Left renal pelvis (tissue), 4 donors: ENCODE measurements around the gene TSPAN15. TPM values are rescaled to one million over a fixed set of nuclear protein-coding genes. Genes with fewer than 3 reads are reported as not detected.
"Not testable (repeated sequence)": the region's sequence is repeated elsewhere in the genome, so short reads cannot be mapped to it uniquely, and the experiment has no call there.

Experiments
- DNase-seq, 4 donors: peaks; one replicate each; pipeline ENCODE4 v3.0.0-alpha.2; 2013; ENCODE audit warnings: low read depth in 4 of 4, low spot score in 3 of 4
- polyA plus RNA-seq, 4 donors: library from polyadenylated mRNA; unstranded; fragments of 120-200 nt; gene quantifications; one replicate each; pipeline ENCODE4 v1.2.1, GENCODE V29; 2013; ENCODE audit not compliant: insufficient read length in 4 of 4

Gene TSPAN15
- polyA plus RNA-seq, 4 donors: 9.8 to 73.9 (median 65.2) TPM

DNA sequence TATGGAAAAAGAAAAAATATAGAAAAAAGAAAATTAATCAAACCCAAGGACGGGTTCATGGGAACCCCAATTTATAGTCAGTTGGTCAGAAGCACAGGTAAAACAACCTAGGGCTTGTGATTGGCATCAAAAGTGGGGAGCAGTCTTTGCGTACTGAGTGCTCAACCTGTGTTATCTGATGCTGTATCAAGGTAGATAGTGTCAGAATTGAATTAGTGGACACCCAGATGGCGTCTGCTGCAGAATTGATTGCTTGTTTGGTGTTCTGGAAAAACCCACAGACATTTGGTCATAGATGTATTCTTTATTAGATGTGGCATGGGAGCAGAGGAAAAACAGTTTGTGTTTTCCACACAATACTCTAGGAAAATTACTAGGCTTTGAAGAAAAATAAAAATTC, 82.4 kb downstream of the TSPAN15 start:
- no peak for DNase-seq

DNA sequence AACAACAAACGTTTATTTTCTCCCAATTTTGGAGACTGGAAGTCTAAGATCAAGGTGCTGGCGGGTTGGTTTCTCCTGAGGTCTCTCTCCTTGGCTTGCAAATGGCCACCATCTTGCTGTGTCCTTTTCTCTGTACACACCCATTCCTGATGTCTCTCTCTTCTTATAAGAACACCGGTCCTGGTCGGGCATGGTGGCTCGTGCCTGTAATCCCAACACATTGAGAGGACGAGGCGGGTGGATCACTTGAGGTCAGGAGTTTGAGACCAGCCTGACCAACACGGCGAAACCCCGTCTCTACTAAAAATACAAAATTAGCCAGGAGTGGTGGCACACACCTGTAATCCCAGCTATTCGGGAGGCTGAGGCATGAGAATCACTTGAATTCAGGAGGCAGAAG, 85.3 kb downstream of the TSPAN15 start:
- not testable (repeated sequence) for DNase-seq

DNA sequence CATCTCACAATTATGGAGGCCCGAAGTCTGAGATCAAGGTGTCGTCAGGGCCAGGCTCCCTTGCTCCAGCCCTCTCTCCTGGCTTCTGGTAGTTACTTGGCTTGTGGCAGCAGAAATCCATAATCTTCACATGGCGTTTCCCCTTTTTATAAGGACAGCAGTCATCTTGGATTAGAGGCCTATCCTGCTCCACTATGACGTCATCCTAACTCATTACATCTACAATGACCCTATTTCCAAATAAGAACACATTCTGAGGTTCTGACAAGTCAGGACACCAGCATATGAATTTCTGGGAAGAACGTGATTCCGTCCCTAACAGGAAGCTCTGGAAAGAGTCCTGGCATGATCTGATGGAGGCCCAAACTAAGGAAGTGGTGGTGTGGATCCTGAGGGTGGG, 86.2 kb downstream of the TSPAN15 start:
- no peak for DNase-seq

DNA sequence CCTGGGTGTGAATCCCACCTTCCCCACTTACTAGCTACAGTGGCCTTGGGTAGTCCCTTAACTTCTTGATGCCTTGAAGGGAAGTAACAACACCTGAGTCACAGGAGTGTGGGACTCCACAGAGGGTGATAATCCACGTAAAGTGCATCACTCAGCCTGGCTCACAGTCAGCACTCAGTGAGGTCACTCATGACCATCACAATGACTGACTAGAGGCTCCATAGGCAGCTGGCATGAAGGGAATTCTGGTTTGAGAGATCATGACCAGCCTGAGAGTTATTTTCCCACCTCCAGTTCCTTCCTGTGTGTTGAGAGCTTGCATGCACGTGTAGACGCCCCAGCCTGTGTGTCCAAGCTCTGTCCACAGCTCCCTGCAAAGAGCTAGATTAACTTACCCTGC, 87.2 kb downstream of the TSPAN15 start:
- DNase-seq: no peak

DNA sequence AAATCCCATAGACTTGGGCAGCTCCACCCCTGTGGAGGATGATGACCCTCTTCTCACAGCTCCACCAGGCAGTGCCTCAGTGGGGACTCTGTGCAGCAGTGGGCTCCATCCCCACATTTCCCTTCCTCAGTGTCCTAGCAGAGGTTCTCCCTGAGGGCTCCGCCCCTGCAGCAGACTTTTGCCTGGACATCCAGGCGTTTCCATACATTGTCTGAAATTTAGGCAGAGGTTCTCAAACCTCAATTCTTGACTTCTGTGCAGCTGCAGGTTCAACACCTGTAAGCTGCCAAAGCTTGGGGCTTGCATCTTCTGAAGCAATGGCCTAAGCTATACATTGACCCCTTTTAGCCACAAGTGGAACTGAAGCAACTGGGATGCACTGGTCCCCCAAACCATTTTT, 90.2 kb downstream of the TSPAN15 start:
- DNase-seq: no peak

DNA sequence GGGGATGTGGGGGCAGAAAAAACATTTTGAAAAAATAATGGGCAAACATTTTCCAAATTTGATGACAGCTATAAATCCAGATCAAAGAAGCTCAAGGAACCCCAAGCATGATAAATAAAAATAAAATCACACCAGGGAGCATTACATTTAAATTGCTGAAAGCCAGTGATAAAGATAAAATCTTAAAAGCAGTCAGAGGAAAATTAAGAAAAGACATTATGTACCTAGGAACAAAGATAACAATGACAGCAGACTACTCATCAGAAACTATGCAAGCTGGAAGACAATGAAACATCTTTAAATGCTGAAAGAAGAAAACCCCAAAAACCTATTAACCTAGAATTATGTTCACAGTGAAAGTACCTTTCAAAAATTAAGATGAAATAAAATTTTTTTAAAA, 98.7 kb downstream of the TSPAN15 start:
- DNase-seq: no peak

DNA sequence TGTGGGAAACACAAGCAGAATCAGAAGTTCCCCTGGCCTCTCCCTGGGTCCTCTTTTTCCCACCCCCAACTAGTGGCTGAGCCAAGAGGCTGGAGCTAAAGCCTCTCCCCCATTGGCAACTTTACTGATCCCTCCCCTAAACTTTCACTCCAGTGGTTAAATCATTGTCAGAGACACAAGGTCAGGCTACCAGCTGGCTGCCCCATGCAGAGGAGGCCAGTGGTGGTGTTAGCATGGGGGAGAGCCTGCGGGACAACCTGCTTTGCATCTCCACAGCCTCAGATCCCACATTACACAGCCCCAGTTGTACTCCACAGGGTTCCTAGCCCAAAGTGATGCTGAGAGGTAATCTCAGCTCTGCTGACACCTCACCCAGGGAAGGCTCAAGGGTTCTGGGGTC, 101.0 kb downstream of the TSPAN15 start:
- DNase-seq: no peak

DNA sequence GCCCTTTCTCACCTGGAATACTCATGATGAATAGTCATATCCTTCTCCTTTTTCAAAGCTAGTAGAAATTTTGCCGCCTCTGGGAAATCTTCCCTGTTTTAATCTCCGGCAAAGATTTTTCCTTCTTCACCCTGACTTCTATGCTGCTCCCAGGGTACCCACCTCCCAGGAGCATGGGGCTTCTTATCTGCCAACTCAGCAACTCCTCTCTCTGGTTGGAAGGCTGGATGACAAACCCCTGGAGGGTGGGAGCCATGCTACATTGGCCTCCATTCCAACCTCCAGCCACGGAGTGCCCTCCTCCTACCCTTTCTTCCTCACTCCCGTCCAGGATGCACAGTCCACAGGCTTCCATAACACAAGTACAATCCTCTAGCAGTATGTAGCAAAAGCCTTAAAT, 102.1 kb downstream of the TSPAN15 start:
- DNase-seq: no peak

DNA sequence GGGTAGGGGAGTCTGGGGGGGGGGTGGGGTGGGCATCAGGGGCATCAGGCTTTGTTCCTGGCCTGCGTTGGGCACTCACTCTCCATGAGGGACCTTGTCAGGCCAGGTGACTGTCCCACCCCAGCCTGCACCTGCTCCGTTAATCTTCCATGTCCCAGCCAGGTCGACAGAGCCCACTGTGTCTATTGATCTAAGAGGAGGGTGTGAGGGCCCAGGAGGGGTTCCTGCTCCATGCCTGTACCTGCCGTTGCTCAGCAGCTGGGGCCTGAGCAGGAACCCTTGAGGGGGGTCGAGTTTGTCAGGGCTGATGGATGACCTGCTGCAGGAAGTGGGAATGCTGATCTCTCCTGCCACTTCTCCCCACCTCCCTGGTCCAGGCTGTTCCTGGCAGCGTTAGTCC, 103.3 kb downstream of the TSPAN15 start:
- no peak for DNase-seq

Other genes with a start within 250 kb of the TSPAN15 start
- 10 to 100 TPM in 3 of 4 donors, under 1 TPM in 1; 0.42 to 19.0 (median 13.9) TPM for gene HKDC1, start 231.1 kb upstream of the TSPAN15 start, polyA plus RNA-seq
- 10 to 100 TPM; 38.0 to 53.7 (median 52.3) TPM for gene HK1, start 173.0 kb upstream of the TSPAN15 start, polyA plus RNA-seq
- under 1 TPM; 0.23 to 0.49 (median 0.34) TPM for gene TACR2, start 34.5 kb upstream of the TSPAN15 start, polyA plus RNA-seq
- not detected for gene NEUROG3, start 122.0 kb downstream of the TSPAN15 start, polyA plus RNA-seq
- 10 to 100 TPM in 2 of 4 donors, 1 to 10 TPM in 2; 2.7 to 10.9 (median 10.0) TPM for gene FAM241B, start 178.8 kb downstream of the TSPAN15 start, polyA plus RNA-seq